Measurements from ENCODE around the gene NCOA4. TPM values are rescaled to one million over a fixed set of nuclear protein-coding genes. Genes with fewer than 3 reads are reported as not detected.
"Not testable (repeated sequence)": the region's sequence is repeated elsewhere in the genome, so short reads cannot be mapped to it uniquely, and the experiment has no call there.

Gene NCOA4
- total RNA-seq, 1 experiment from 2014 or later: 101 TPM

DNA sequence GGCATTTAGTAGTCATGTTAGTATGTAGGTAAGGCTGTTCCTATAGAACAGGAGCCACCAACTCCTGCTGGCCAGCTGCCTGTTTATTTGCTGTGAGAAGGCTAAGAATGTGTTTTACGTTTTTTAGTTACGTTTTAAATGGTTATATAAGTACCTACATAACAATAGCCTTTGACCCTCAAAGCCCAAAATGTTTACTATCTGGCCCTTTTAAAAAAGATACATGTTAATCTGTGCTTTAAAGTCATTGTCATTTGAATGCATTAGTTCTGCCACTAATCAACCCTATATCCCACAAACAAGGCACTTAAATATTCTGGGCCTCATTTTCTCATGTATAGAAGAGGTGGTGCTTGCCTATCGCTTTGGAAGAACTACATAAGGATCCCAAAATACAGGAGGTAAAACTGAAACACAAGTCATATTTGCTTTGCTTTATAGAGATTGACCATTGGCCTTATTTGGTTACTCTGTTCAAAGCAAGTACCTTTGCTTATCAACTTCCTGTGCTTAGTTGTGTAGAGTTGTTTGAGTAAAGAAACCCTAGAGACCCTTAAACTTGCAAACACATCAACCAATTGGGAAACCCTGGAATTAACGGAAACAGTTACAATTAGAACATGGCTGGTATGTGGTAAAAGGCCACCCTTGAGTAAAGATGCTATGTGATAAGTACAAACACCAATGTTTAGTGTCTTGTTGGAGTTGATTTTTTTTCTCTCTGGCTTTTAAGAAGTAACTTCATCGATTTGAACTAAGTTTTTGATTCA lies 32.2 kb downstream of the NCOA4 start:
- no peak for DNase-seq (ENCODE audit: extremely low read depth, low read depth)

DNA sequence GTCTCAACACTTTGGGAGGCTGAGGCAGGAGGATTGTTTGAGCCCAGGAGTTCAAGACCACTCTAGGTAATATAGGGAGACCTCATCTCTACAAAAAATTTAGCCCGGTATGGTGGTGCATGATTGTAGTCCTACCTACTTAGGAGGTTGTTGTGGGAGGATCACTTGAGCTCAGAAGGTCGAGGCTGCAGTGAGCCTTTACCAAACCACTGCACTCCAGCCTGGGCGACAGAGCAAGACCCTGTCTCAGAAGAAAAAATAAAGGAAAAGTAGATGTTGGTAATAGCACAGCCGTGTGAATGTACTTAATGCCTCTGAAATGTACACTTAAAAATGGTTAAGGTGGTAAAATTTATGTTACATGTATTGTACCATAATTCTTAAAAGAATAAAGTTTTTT lies 32.9 kb downstream of the NCOA4 start:
- DNase-seq (ENCODE audit: extremely low read depth, low read depth): no peak

DNA sequence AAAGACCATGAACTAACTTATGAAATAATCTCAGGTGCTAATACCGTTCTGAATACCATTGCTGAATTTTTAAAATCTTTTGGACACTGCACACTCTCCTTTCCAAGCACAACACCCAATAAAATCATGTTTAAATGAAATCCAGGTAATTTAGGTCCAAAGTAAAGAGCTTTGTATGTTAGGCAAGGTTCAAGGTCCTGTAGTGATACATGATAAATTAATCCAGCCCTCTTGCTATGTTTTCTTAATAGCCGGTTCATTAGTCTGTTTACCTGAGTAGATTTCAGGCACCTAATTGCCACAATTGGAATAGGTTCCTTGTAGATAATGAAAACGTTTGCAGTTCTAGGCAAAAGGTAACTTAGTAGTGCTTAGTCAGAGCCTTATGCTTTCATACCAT lies 44.8 kb downstream of the NCOA4 start:
- DNase-seq (ENCODE audit: extremely low read depth, low read depth): not testable (repeated sequence)

DNA sequence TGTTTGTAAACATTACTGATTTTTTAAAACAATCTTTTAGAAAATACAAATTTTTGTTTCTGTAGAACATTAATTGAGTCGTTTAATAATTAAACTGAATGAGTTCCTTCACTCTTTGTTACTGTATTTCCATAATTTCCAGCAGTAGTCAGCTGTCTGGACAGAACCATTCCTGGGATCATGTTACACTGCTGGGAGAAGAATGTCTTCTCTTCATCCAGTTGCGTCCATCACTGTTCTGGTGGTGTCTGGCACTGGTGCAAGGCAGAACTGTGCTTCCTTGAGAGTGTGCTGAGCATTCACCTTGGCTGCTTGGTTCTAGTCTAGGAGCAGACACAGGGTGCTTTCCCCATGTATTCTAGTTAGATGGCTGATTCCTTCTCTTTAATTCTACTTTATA lies 46.0 kb downstream of the NCOA4 start:
- not testable (repeated sequence) for DNase-seq (ENCODE audit: extremely low read depth, low read depth)

DNA sequence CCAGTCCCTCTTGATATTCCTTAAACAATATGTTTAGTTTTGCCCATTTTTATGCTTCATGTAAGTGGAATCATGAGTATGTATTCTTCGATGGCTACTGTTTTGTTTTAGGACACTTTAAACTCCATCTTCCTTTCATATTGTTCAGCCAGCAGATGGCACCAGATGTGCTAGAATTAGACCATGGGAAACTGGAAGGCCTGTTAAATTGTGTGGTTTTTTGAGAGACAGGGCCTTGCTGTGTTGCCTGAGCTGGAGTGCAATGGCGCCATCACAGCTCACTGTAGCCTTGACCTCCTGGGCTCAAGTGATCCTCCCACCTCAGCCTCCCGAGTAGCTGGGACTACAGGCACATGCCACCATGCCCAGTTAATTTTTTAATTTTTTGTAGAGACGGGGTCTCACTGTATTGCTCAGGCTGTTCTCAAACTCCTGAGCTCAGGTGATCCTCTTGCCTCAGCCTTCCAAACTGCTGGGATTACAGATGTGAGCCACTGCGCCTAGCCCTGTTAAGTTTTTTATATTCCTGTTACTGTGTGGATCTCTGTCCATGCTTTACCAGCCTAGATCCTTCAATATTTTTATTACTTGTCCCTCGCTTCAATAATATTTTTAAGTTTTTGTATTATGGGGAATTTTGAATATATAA lies 46.8 kb downstream of the NCOA4 start:
- DNase-seq (ENCODE audit: extremely low read depth, low read depth): peak; percentile 36

DNA sequence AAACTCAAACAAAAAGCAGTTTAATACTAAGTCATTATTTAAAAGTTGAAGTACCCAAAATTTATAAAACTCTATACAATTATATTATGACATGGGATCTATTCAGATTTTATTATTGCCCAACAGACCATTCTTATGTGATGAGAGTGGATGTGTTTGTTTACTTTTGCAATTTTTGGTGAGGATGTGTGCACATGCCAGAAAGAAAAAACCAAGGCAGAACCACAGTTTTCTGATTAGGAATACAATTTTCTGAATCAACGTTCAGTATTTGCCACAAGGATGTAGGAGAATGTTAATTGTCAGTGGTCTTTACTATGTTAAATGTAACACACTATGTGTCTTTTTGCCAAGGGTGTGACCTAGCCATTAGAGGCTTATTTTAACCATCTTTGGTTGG lies 49.1 kb downstream of the NCOA4 start:
- DNase-seq (ENCODE audit: extremely low read depth, low read depth): not testable (repeated sequence)

DNA sequence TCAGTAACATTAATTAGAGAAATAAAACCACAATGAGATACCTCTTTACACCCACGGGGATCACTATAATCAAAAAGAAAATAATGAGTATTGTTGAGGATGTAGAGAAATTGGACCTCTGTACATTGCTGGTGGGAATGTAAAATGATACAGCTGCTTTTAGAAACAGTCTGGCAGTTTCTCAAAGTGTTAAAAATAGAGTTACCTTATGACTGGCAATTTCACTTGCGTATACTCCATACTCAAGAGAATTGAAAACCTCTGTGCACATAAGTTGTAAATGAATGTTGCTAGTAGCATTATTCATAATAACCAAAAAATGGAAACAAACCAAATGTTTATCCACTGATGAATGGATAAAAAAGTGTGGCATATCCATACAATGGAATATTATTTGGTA lies 51.9 kb downstream of the NCOA4 start:
- DNase-seq (ENCODE audit: extremely low read depth, low read depth): not testable (repeated sequence)

DNA sequence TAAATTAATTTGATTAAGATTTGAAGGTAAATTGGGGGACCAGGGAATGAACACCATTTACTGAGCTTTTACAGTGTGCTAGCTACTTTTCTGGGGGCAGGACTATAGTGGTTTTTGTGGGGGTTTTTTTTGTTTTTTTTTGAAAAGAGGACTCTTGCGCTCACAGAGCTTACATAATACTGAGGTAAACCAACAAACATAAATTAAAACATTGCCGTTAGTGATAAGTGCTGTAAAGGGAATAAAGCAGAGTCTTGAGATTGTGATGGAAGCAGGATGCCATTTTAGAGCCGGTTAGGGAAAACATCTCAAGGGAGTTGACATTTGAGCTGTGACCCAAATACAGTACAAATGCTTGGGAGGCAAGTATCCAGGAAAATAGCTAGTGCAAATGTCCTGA lies 56.4 kb downstream of the NCOA4 start:
- DNase-seq (ENCODE audit: extremely low read depth, low read depth): not testable (repeated sequence)

DNA sequence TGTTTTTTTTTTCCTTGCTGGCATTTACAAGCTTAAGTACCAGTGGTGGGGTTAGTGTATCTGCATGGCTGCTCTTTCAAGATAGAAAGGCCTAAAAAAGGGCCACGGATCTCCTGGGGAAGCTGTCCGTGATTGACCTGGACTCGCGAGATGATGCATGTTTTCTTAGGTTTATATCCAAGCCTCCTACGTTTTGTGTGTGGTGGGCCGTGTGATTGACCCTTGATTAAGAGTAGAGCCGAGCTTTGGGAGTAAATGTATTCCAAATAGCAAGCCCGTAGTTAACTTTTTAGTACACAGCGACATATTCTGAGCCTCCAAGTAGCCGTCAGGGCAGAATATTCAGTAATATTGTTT lies 57.6 kb downstream of the NCOA4 start:
- not testable (repeated sequence) for DNase-seq (ENCODE audit: extremely low read depth, low read depth)

DNA sequence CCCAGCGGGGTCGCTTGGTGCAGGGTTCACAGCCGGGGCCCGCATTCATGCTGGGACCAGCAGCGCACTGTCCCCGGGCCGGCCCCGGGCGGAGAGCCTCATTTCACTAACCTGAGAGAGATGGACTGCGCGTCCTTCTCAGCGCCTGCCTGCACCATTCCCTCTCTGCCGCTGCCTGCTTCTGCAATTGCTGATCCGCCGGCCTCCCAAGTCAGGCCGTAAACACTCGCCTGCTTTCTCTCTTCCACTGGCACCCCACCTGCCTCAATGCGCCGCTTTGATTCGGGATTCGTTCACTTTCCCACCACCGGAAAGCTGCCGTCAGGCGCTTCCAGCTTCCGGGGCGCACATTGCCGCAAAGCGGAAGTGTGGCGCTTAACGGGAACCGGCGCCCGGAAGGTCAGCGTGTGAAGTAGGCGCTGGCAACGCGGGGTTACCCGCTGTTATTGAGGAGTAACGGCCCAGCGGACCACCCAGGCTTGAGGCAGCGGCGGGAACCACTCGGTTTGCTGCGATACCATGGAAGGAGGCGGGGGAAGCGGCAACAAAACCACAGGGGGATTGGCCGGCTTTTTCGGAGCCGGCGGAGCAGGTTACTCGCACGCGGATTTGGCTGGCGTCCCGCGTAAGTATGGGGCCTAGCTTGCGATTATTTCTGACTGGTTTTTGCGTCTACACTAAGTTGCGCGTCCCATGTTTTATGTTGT lies 58.2 kb downstream of the NCOA4 start, which contains the start of gene TIMM23:
TIMM23 (plus strand) TSS at position 384 of the 707 bp plus-strand sequence; CDS start at position 520, 136 bp downstream.
- DNase-seq (ENCODE audit: extremely low read depth, low read depth): peak; percentile 77

DNA sequence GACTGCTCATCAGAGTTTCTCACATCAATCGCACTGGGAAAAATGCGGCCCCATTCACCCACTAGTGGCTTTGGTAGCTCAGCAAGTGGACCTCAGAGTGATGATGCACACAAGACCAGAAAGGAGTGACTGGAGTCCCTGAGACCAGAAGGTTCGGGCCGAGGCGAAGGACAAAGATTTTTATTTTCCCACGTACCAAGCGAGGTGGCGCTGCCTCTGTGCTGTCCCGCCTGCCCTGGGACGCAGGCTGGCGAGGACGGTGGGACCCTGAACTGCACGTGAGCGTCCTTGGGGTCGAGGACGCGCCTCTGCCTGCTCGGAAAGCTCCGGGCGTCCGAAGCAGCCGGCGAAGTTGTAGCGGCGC lies 58.7 kb downstream of the NCOA4 start:
- not testable (repeated sequence) for DNase-seq (ENCODE audit: extremely low read depth, low read depth)

DNA sequence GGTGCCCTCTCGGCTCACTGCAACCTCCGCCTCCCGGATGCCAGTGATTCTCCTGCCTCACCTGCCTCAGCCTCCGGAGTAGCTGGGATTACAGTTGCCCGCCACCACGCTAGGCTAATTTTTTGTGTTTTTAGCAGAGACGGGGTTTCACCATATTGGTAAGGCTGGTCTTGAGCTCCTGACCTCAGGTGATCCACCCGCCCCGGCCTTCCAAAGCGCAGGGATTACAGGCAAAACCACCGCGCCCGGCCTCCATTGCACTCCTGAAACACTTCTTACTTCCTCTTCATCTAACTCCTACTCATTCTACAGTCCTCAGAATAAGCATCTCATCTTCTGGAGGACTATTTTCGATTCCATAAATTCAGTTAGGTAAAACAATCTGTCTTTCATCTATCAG lies 59.4 kb downstream of the NCOA4 start:
- DNase-seq (ENCODE audit: extremely low read depth, low read depth): not testable (repeated sequence)

DNA sequence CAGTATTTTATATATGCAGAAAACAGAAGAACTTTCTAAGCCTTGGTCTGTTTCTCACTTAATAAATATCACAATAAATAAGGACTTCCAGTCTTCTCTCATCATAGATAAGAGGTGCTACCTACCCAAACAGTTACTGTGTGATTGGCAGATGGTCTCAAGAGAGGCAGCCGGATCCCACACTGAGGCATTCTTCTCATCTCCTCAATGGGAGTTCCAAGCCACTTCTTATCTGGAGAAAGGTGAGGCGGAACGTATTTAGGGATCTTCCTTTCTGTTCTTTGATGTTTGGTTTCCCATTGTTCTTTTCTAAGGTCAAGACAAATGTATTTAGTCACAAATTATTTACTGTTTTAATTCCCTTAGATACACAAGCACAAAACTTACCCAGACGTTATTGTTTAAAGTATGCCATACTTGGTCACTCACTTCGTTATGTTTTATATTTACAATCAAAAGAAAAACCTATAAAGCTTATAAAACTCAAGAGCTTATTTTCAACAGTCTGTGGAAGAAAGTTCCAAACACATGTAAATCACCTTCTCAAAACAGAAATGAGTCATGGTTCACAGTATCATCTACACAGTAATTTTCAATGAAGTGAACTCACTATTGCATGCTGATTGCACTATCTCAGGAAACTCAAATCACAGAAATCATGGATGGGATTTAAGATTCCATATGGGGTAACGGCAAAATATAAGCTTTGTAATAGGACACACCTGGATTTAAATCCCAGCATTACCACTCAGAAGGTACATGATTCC lies 67.6 kb downstream of the NCOA4 start:
- DNase-seq (ENCODE audit: extremely low read depth, low read depth): not testable (repeated sequence)

DNA sequence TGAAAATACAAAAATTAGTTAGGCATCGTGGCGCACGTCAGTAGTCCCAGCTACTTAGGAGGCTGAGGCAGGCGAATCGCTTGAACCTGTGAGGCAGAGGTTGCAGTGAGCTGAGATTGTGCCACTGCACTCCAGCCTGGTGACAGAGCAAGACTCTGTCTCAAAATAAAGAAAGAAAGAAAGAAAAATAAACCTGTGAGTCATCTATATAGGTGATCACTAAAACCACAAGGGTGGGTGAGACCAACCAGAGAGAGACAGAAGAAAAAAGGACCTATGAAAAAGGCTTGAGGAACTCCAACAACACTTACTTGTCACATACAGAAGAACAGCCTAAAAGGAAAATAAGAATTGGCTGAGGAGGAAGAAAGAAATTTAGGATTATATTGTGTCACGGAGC lies 72.5 kb downstream of the NCOA4 start:
- not testable (repeated sequence) for DNase-seq (ENCODE audit: extremely low read depth, low read depth)

DNA sequence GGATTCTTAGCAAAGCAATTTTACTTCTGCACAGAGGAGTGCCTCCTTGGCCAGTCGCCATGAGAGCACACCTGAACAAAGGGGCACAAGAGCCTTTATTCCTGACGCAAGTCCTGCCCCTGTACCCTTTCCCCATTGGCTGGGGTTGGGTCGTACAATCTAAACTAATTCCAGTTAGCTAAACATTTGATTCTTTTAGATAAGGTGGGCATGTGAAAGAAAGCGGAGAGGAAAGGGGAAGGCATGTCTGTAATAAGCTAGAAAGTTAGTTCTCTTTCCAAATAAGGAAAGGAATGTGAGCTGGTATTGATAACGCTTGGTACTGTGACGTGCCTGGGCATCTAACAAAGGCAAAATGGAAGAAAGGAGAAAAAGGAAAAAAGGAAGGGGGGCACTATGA lies 73.8 kb downstream of the NCOA4 start:
- not testable (repeated sequence) for DNase-seq (ENCODE audit: extremely low read depth, low read depth)

Small RNAs within 50 kb of the gene (small RNA-seq; reads per million reads assigned to genes)
- gene SNORA74C-1: 0 reads per million in 2 experiments

Other genes with a start within 250 kb of the NCOA4 start
- 9.4 and 13.2 TPM in 2 replicates for gene AGAP4, start 183.1 kb downstream of the NCOA4 start, total RNA-seq (2014; rRNA removed; shearing (Covaris generic))
- 73.2 and 85.9 TPM in 2 replicates for gene TIMM23, start 58.1 kb downstream of the NCOA4 start, total RNA-seq (2014; rRNA removed; shearing (Covaris generic))
- not detected in 2 replicates for gene MSMB, start 15.6 kb upstream of the NCOA4 start, total RNA-seq (2014; rRNA removed; shearing (Covaris generic))

All from NCI-H460 (cell line).